Skeletal muscle cell (primary cell): ENCODE results near the gene HCFC1.

Experiments used
- DNase-seq: peaks from one replicate; pipeline ENCODE4 v3.0.0-alpha.2; 2010; ENCODE audit warnings: low read depth
- H3K4me3 ChIP-seq: 2 replicates; pipeline ENCODE4 v1.5.1; 2011; ENCODE audit warnings: low read depth, mild to moderate bottlenecking, control low read depth, low read length, moderate library complexity

The HCFC1 gene

DNA sequence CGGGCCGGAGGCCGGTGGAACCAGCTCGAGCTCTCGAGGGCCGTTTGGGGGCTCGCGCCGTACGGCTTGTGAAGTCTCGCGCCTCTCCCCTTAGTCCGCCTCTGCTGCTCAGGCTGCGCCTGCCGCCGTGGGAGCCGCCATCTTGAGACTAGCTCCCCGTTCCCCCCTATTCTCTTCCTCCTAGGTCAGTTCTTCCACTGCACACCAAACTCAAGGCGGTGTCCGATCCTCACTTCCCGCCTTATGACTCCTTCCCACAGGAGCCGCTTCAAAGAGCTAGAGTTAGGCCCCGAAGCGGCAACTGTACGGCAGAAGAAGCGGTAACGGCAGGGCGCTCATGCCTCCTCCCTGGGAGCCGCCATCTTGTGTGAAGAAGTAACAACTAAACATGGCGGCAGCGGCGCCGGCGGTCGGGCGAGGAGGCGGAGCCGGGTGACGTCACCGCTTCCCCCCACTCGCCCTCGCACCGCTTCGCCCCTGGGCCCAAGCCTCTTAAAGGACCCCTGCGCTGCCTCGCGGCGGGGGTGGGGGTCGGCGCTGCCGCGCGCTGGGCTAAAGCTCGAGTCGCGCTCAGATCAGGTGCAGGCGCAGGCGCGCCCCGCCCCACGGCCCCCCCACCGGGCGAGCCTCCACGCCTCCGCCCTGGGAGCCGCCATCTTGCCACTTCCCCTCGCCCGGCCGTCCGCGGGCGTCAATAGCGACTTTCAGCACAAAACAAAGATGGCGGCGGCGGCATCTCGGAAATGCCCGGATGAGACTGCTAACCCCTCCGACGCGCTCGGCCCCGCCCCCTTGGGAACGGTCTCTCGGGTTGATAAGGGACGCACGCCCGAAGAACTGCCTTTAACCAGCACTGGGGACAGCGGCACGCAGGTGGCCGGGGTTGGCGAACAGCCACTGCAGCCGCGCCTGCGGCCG lies at the start of gene HCFC1:
Gene HCFC1 (minus strand): TSS at position 369 of the 918 bp plus-strand sequence. CDS start 978 bp downstream, outside the sequence.
- peak within 1 kb of the TSS; percentile 74 for H3K4me3 ChIP-seq
- DNase-seq = peak; percentile 64

DNA sequence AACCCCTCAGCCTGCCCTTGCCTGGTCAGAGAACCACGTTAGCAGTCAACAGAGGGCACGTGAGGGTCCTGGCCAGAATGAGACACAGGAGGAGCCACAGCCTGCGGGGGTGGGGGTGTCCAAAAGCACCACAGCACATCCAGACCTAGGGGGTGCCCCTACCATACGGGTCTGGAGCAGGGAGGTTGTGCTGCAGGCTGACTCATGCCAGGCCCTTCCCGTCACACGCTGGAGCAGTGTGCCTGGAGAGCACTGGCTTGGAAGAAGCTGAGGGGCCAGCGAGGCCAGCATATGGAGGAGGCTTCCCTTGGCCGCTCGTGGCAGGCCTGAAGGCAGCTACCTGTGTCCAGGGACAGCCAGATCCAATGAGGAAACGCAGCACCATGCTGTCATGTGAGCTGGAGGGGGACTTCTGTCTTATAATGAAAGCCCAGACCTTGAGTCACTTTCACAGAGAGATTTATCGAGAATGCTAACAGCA lies 49.6 kb upstream of the HCFC1 start:
- no peak overlapping the region for H3K4me3 ChIP-seq
- DNase-seq = no peak

DNA sequence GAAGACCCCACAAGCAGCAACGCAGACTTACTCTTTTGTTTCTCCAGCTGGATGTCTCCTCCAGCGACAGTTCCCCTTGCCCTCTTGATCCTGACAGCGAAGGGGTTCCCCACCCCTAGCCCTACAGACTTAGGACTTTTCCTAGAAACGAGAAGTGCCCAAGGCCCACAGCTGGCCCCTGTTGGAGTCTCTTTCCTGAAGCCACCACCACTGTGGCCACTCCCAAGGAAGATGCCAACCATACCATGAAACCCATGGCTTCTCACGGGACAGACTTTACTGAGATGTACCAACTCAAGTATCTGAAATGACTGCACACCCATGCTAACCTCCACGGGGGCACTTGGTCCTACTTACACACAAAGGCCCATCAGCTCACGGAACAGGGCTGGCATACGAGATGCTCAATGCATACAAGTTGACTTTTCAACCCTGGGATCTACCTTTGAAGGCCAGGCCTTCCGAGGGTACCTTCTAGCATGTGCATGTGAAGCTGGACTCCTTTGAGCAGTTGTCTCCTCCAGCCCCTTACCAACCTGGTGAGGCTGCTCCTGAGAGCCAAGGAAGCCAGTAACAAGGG lies 49.0 kb upstream of the HCFC1 start:
- DNase-seq = no peak
- peak overlapping the region; percentile 43 for H3K4me3 ChIP-seq

DNA sequence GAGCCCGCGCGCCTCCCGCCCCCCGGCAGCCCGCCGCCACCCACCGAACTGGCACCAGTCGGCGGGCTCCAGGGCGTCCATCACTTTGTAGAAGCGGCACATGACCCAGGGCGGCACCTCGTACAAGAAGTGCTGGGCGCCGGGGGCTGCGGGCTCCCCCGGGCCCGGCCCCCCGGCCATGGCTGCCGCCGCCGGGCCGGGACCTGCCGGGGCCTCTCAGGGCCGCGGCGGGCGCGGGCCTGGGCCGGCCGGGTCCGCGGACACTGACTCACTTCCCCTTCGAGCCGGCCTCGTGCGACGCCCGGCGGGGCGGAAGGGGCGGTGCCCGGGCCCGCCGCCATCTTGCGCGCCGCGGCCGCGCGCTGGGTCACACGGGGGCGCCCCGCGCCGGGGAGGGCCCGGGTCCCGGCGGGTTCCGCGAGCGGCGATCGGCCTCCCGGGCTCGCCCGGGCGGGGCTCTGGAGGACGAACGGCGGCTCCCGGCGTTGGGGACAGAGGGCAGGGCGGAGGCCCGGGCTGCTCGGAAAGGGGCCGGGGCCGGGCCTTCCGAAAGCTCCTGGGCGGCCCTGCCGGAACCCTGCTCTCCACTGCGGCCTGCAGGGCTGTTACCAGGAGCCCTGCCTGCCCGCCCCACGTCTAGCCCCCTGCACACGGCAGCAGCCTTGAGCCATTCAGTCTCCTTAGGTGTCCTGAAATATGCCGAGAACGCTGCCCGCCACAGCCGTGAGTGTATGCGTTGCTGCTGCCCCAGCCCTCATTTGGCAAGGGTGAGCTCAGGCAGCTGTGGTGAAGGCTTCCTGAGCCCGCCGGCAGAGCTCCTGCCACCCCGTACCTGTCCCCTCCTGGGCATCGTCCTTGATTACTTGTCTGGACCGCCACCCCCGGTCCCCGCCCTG lies 48.3 kb upstream of the HCFC1 start, which contains the start of gene IRAK1:
Gene IRAK1 (minus strand): TSS at position 270 of the 896 bp plus-strand sequence. CDS start 90 bp downstream, at position 180.
- DNase-seq = no peak
- peak within 1 kb of the TSS; percentile 57 for H3K4me3 ChIP-seq

DNA sequence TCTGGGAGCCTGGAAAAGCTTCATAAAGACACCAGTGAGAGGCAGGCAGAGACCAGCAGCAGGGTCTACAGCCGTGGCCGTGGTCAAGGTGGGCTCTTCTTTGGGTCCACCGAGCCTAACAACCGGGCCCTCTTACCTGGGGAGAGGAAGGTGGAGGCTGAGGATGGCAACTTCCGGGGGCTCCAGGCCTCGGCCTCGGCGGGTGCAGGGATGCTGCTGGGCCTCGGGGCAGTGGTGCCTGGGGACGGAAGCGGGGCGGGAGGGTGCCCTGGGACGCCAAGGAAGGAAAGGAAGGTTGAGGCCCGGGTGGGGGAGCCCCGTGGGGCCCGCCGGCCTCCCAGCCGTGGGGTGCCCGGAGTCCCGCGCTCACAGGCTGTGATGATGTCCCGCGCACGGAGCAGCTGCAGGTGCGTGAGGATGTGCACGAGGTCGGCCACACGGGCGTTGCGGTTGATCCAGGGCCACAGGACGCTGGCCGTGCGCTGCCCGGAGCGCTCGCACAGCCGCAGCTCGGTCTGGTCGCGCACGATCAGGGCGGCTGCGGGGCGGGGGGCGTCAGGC lies 47.5 kb upstream of the HCFC1 start:
- peak overlapping the region; percentile 57 for H3K4me3 ChIP-seq
- no peak for DNase-seq

DNA sequence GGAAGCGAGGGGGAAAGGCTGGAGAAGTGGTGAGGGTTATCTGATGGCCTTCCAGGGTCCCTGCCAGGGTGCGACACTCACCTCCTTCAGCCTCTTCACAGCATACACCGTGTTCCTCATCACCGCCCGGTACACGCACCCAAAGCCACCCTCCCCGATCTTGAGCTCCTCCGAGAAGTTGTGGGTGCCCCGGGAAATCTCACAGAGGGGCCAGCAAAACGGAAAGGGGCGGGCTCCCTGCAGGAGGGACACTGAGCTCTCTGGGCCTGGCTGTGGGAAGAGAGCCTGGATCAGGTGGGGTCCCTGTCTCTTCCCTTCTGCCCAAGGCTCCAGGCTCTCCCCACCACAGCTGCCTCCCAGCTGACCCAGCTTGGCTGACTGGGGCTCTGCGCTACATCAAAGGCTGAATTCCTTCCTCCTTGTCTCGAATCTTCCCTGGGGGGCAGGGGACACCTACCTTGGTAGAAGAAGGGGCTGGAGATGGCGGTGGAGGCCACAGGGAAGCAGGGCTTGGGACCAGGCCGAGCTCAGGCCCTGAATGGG lies 47.0 kb upstream of the HCFC1 start:
- H3K4me3 ChIP-seq = peak overlapping the region; percentile 57
- DNase-seq = no peak

DNA sequence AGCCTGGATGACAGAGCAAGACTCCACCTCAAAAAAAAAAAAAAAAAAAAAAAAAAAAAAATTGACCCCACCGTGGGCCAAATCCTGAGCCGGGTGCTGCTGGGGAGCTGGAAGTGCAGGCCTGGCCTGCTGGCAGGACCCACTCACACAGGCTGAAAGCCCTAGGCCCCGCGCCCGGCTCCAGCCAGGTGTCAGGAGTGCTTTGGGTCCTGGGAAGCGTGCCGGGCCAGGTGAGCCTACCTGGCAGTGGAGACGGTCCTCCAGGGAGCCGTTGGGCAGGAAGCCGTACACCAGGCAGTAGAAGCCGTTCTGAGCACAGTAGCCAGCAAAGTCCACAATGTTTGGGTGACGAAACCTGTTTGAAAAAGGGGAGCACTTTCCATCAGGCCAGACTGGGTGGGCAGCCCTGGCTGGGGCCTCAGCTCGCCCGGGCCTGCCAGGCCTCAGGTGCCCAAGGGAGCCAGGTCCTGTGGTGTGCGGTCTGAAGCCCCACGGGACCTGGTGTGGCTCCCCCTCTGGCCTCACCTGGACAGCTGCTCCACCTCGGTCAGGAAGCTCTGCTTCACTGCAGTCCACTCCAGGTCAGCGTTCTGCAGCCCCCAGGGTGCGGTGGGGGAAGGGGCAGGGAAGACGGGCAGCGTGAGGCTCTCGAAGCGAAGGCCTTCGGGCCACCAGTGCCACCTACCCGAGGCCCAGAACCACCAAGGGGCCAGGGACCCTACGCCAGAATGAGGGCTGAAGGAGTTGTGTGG lies 46.3 kb upstream of the HCFC1 start:
- DNase-seq = no peak
- peak overlapping the region; percentile 57 for H3K4me3 ChIP-seq

DNA sequence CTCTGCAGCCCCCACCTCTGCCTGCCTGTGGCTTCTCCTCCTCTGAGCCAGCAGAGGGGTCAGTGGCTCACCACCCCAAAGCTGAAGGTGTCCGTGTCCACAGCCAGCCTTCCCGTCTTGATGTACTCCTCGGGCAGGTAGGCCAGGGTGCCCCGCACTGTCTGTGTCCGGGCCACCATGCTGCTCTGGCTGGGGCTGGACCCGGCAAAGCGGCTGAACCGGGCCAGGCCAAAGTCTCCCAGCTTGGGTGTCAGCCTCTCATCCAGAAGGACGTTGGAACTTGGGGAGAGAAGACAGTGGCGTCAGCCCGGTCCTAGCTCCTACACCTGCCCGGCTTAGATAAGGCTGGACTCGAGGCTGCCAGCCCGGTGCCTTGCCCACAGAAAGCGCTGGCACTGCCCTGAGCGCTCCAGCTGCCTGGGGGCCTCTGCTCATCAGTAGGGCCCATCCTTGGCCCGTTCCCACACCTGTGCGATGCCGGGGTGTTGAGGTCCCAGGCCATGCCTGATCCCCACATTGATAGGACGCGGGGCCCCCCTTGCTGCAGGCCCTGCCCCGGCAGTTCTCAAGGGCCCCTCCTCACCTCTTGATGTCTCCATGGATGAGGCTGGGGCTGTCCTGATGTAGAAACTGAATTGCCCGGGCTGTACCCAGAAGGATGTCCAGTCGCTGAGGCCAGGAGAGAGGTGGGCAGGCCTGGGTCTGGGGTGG lies 44.9 kb upstream of the HCFC1 start:
- DNase-seq = no peak
- no peak overlapping the region for H3K4me3 ChIP-seq

DNA sequence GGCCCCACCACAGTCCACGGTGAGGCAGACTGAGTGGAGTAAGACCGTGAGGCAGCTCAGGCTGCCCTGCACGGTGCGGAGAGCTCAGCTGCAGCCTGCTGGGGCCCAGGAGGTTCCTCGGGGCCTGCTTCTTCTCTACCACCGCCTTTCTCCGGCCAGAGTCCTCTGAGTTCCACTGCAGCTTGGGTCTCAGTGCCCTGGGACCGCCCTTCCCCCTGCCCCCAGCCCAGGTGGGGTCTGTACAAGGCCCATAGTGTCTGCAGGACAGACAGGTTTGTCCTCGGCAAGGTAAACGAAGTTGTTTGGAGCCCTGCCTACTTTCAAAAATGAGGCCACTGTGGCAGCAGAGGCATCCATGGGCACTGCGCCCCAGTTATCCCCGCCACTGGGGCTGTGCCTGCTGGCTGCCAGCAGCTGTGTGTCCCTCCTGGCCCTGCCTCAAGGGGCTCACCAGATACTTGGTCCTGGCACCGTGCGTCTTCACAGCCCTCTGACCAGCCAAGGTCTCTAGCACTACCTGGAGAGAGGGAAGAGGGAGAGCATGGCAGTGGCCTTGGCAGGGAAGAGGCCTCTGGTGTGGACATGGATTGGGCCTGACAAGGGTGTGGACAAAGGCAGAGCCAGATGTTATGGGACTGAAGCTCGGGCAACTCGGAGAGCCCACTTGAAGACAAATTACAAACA lies 44.1 kb upstream of the HCFC1 start:
- DNase-seq = no peak
- H3K4me3 ChIP-seq = no peak overlapping the region

DNA sequence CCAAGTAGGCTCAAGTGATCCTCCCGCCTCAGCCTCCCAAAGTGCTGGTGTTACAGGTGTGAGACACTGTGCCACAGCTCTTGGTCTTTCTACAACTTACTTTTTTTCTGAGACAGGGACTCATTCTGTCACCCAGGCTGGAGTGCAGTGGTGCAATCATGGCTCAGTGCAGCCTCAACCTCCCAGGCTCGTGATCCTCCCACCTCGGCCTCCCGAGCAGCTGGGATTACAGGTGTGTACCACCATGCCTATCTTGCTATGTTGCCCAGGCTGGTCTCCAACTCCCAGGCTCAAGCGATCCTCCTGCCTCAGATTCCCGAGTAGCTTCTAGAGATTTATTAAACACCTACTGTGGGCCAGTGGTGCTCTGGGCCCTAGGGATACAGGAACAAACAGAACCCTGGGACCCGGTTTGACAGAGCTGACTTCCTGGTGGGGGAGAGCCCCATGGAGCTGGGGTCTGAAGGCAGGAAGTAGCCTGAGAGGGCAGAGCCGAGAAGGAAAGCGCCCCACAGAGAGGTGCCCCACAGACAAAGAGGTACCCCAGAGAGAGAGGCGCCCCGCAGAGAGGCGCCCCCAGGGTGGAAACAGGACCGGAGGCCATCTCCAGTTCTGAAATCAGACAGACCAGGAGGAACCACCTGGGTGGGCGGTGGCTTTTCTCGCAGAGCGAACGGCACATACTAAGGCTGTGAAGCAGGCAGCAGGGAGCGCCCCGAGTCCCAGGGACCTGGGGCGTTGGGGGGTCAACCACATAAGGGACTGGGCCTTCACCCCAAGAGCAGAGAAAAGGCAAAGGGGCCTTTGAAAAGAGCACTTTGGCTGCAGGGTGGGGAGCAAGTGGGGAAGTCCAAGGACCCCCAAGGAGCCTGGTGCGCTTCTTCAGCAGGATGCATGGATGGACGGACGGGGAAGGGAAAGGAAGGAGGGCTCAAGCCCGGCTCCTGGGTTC lies 43.1 kb upstream of the HCFC1 start:
- no peak overlapping the region for H3K4me3 ChIP-seq
- no peak for DNase-seq

DNA sequence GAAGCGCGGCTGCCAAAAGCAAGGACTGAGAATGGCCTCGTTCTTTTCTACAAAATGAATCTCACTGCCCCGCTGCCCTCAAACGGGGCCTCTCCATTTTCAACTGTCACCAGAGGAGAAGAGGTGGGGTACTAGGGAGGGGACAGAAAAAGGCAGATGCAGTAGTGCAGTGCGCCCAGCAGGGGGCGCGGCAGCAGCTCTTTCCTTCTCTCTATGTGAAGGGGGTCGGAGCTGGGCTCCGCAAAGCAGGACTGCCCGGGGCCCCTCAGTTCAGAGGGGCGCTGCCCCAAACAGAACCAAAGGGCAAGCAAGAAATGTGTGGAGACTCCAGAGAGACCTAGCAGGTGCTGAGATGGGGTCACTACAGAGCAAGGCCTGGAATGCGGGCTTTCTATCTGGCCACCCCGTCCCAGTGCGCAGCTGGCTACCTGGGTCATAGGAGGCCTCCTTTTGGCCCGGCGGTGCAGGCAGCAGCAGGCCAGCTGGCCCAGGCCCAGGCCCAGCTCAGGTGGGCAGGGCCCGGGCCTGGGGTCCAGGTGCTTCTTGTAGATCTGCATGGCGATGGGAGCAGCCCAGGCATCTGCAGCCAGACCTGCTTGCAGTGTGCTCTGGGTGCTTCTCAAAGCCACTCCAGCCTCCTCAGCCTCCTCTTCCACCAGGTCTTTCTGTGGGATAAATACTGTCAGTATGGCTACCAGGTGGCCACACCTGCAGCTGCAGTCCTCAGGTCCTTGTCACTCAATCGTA lies 42.2 kb upstream of the HCFC1 start:
- DNase-seq = no peak

DNA sequence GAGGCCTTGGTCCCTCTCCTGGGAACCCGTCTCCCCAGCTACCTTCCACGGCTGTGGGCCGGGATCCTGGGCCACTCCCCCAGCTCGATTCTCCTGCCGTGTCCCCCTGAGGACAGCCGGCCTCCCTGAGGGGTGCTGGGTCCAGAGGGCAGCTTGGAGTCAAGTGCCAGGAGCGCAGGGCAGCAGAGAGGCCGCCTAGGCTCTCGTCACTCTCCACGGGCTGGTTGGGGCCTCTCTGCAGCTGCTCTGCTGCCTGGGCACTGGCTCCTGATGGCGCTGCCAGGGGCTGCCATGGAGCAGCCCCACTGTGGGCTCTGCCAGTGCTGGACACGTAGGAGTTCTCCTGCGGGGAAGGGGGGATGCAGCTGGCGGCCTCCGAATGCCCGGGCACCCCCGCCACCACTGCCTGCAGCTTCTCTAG lies 41.4 kb upstream of the HCFC1 start:
- no peak overlapping the region for H3K4me3 ChIP-seq
- DNase-seq = no peak

More for the DNA sequence above, 42.2 kb upstream of the HCFC1 start:
- H3K4me3 ChIP-seq = no peak overlapping the region

DNA sequence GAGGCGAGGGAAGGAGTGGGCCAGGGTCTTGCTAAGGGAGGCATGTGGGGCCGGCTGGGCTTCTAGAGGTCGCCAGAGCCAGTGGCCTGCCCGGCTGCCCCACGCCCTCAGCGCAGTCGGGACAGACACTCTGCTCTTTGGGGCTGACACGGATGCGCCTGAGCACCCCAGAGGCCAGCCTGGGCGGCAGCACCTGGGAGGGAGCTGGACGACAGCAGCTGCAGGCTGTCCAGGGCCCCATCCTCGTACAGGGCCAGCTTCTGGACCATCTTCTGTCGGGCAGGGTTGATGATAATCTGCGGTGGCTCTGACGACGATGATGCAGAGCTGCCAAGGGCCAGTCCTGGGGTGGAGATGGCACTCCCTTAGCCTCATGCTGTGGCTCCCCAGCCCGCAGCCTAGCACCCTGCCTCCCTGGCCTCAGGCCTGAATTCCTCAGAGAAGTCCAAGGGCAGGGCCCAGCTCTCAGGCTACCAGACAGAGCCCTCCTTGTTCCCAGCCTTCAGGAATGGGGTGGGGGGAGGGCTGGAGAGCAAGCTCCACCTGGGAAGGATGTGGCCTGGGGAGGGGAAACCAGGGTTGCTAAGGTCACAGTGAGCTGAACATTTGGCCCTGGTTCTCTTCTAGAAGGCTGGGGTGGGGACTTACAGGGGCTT lies 40.8 kb upstream of the HCFC1 start:
- no peak for DNase-seq
- H3K4me3 ChIP-seq = no peak overlapping the region

DNA sequence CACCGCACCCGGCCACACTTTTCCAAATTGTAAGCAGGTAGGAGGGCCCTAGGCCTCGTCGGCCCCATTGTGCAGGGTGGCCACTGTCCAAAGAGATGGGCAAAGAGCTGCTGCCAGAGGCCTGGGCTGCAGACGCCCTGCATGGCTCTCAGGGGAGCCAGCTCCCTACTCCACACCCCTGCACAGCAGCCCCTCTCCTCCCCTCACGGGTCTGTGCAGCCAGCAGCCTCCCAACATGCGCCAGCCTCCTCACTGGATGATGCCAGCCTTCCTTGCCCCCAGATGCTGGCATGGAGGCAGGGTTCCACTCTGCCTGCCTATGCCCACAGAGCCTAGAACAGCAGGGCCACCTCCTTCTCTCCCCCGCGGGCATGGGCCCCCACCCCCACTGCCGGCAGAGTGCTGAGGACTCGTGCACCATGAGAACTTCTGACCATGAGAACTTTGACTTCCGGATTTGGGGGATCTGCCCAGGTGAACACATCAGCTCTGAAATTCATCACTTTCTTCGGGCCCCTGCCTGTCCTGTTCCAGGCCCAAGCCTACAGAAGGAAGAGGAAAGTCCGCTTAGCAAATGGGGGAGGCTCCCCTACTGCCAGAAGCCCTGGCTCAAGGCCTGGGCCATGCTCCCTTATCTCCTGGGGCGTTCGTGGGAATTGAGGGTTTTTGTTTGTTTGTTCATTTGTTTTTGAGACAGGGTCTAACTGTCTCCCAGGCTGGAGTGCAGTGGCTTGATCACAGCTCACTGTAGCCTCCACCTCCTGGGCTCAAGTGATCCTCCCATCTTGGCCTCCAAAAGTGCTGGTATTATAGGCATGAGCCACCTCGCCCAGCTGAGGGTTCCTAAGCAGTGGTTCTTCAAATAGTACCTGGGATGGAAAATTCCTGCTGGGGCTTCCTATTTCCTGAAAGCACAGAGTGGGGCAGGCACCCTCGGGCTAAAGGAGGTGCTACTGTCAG lies 40.0 kb upstream of the HCFC1 start:
- DNase-seq = no peak
- no peak overlapping the region for H3K4me3 ChIP-seq
